T47D (cell line): ENCODE results near the gene EPRS1.
"Not testable (repeated sequence)": the region's sequence is repeated elsewhere in the genome, so short reads cannot be mapped to it uniquely, and the experiment has no call there.

Experiments used
- DNase-seq, 2 experiments: peaks; one replicate each; pipeline versions ENCODE4 v3.0.0 to v3.0.0-alpha.2; 2011 to 2012; ENCODE audit warnings: low read depth in 1 of 2, low spot score in 1 of 2
- JUND ChIP-seq: IDR thresholded peaks from 2 replicates; pipeline ENCODE4 v1.6.1; 2012; ENCODE audit warnings: low read depth
- in situ Hi-C: cut with HindIII; loops from 2 replicates; pipeline ENCODE4 v1.10.0; 2016; ENCODE audit warnings: low sequenced_read_pairs, low pct_unique_long_range_greater_than_20kb

The EPRS1 gene

DNA sequence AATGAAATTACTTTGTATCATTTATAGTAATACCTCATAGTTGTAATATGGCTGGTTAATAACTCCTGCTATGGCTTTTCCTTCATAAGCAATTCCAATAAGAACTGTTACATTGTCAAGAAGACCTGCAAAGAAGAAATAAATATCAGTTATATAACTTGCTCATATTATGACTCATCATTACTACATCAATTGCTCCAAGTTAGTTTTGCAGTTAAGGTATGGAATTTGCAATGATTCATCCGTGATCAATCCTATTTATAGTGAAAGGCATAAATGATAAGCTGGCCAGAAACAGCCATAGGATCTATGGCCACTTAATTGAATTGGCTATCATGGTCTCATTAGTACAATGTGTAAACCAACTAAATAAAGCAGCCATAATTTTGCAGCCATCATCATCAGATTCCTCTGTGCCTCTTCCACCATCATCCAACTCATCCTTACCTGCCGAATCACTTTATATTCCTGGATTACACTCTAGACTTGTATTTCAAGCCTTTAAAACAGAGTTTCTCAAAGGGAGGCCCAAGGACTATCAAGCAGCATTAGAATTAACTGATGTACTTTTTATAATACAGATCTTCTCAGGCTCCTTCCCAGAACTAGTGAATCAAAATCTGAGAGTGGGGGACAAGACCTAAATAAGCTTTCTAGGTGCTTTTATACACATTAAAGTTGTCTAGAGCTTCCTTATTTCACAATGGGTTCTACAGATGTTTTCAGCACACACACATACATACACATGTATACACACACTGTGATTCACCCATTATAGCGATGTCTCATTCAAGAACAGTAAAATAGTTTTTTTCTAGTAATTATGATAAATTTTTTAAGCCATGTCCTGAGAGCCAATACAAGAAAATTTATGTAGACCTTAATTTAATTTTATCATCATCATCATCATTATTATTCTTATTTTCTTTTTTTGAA lies 21.2 kb upstream of the EPRS1 start:
- in situ Hi-C loops: no loop called here
- no peak for TF ChIP-seq JUND
- DNase-seq: no peak

DNA sequence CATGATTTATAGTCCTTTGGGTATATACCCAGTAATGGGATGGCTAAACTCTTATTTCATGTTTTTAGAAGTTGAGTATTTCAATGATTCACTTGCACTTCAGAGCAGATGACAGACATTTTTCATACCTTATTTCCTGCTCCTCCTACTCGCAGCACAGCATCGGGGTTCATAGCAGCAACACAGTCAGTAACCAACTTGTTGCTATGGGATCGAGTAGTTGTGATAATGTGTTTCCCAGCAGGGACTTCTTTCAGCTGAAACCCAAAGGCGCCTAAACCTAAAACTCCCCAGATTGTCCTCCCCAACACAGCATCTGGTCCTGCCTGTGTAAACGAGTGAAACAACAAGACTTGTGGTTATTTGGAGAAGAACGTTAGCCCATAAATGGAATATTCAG lies 16.3 kb upstream of the EPRS1 start:
- in situ Hi-C loops: no loop called here
- no peak for DNase-seq
- no peak for TF ChIP-seq JUND

GRCh38 chr1:220060876-220061275 lies 14.6 kb upstream of the EPRS1 start:
- no peak for DNase-seq
- in situ Hi-C loops: no loop called here
- TF ChIP-seq JUND: no peak

DNA sequence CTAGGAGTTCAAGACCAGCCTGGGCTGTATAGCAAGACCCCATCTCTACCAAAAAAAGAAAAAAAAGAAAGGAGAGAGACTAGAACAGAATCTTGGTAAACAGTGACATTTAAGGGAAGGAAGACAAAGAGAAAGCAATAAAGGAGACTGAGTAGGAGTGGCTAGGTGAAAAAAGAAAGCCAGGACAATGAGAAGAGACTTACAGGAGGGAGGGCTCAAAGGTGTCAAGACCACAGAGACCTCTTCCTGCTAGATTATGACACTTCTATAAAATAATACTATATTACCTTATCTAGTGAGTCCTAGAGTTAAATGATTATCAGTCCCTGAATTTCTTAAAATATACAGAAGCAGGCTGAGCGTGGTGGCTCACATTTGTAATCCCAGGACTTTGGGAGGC lies 10.1 kb upstream of the EPRS1 start:
- TF ChIP-seq JUND: no peak
- in situ Hi-C loops: no loop called here
- no peak for DNase-seq

- TF ChIP-seq JUND: no peak
- in situ Hi-C loops: no loop called here
- peak; percentile 23 to 44 for DNase-seq
Observed at GRCh38 chr1:220045356-220046051, 801 bp downstream of the EPRS1 start.

DNA sequence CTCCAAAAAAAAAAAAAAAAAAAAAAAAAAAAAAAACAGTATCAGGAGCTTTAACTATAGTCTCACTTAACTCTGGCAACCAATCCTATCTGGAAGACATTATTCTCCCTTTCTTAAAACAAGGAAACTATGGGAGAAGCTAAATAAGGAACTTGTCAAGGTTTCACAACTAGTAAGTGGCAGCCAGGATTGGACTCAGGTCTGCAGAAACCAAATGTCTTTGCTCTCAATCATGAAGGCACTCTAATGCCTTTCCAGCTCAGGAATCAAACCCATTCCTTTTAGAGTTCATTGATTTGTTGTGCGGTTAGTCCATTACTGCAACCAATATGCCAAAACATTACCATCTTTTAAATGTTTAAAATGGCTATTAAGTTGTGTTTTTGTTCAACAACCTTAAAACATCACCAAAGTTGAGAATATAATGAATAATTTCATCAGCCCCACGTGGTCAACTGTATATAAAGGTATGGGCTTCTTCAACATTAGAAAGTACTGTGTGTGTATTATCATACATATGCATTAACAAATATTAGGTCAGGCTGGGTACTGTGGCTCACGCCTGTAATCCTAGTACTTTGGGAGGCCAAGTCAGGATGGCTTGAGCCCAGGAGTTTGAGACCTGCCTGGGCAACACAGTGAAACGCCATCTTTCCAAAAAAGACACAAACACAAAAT lies 1.5 kb downstream of the EPRS1 start:
- no peak for TF ChIP-seq JUND
- DNase-seq: no peak
- in situ Hi-C loops: no loop called here

GRCh38 chr1:220043646-220044045 lies 2.7 kb downstream of the EPRS1 start:
- in situ Hi-C loops: no loop called here
- no peak for TF ChIP-seq JUND
- no peak for DNase-seq

- TF ChIP-seq JUND: no peak
- DNase-seq: no peak
- in situ Hi-C loops: no loop called here
Observed at GRCh38 chr1:220040028-220040596, 6.2 kb downstream of the EPRS1 start.

DNA sequence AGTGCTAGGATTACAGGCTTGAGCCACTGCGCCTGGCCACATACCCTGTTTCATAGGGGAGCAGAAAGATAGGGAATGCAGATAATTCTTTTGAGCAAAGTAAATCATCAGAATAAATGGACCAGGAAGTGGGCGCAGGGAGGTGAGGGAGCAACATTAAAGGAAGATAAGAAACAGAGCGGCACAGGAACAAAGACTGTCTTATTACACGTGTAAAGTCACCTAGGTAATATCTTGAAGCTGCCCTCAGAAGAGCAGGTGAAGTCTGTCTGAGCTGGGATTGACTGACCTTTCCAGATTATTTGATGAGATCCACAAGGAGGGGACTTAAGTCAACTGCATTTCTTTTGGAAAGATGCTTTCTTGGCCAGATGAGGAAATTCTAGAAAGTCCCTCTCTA lies 7.7 kb downstream of the EPRS1 start:
- DNase-seq: no peak
- in situ Hi-C loops: no loop called here
- no peak for TF ChIP-seq JUND

- DNase-seq, in situ Hi-C loops: not testable (repeated sequence)
Observed at GRCh38 chr1:220037810-220038209, 8.5 kb downstream of the EPRS1 start.

GRCh38 chr1:220032911-220033310 lies 13.4 kb downstream of the EPRS1 start:
- TF ChIP-seq JUND: no peak
- no peak for DNase-seq
- in situ Hi-C loops: no loop called here

- no peak for DNase-seq
- no peak for TF ChIP-seq JUND
- in situ Hi-C loops: no loop called here
Observed at GRCh38 chr1:220031287-220031686, 15.0 kb downstream of the EPRS1 start.
